Kidney epithelial cell (primary cell): ENCODE data around the gene DUS3L. TPM values are rescaled to one million over a fixed set of nuclear protein-coding genes. Genes with fewer than 3 reads are reported as not detected.
"Not testable (repeated sequence)": the region's sequence is repeated elsewhere in the genome, so short reads cannot be mapped to it uniquely, and the experiment has no call there.

Experiments used
- DNase-seq: peaks from one replicate; pipeline ENCODE4 v3.0.0-alpha.2; 2010; ENCODE audit warnings: low read depth
- H3K27me3 ChIP-seq: 2 replicates; pipeline ENCODE4 v1.6.0; 2011; ENCODE audit warnings: low read length; ENCODE audit not compliant: control insufficient read depth, insufficient read depth
- H3K36me3 ChIP-seq: 2 replicates; pipeline ENCODE4 v1.5.1; 2011; ENCODE audit warnings: low read length; ENCODE audit not compliant: control insufficient read depth, insufficient read depth
- H3K4me3 ChIP-seq: 2 replicates; pipeline ENCODE4 v1.5.1; 2011; ENCODE audit warnings: low read depth, mild to moderate bottlenecking, control low read depth, low read length
- total RNA-seq: library from RNA; depleted of rRNA; stranded (reverse); fragments of >200 nt; gene quantifications from 2 replicates; pipeline ENCODE4 v1.2.3, GENCODE V29; 2015
- TF ChIP-seq, protein P1 (sequence below): IDR thresholded peaks from 2 replicates; pipeline ENCODE4 v1.5.1; 2011; ENCODE audit warnings: mild to moderate bottlenecking, moderate library complexity, low read length, control low read depth, inconsistent platforms; ENCODE audit not compliant: insufficient read depth, poor library complexity, severe bottlenecking

Gene DUS3L
- total RNA-seq, 1 donor from 2014 or later, result 43.4 TPM

DNA sequence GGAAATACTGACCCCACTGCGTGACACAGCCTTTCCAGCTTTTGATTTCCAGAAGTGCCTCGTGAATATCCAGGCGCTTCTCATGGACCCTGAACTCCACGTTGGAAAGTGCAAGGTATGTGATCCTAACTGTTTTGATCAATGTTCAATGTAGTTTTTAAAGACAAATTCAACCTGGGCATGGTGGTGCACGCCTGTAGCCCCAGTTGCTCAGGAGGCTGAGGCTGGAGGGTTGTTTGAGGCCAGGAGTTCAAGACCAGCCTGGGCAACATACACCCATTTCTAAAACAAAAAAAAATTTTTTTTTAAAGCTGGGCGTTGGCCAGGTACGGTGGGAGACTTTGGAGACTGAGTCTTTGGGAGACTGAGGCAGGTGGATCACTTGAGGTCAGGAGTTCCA lies 39.3 kb downstream of the DUS3L start:
- Histone ChIP-seq H3K4me3 (no peak overlapping the region), H3K27me3 (no peaks in the 10 kb centered on the region), H3K36me3 (no peaks in the 10 kb centered on the region)
- TF ChIP-seq, protein P1, sequence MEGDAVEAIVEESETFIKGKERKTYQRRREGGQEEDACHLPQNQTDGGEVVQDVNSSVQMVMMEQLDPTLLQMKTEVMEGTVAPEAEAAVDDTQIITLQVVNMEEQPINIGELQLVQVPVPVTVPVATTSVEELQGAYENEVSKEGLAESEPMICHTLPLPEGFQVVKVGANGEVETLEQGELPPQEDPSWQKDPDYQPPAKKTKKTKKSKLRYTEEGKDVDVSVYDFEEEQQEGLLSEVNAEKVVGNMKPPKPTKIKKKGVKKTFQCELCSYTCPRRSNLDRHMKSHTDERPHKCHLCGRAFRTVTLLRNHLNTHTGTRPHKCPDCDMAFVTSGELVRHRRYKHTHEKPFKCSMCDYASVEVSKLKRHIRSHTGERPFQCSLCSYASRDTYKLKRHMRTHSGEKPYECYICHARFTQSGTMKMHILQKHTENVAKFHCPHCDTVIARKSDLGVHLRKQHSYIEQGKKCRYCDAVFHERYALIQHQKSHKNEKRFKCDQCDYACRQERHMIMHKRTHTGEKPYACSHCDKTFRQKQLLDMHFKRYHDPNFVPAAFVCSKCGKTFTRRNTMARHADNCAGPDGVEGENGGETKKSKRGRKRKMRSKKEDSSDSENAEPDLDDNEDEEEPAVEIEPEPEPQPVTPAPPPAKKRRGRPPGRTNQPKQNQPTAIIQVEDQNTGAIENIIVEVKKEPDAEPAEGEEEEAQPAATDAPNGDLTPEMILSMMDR, result no peak
- DNase-seq, result no peak

DNA sequence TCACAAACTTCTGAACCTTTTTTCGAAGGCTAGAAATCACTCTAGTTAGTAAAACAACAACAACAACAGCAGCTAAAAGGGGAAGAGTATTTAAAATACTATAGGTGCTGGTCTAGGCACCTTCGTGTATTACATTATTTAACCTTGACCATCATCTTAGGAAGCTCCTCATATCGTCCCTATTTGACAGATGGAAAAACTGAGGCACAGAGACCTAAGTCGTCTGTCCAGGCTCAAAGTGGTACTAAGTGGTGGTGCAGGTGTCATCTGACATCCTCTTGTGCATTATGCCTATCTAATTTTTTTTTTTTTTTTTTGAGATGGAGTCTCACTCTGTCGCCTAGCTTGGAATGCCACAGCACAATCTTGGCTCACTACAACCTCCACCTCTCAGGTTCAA lies 41.5 kb downstream of the DUS3L start:
- H3K4me3 ChIP-seq, result no peak overlapping the region
- H3K36me3 ChIP-seq, result no peaks in the 10 kb centered on the region
- no peak for DNase-seq
- TF ChIP-seq, protein P1, result no peak
- H3K27me3 ChIP-seq, result no peaks in the 10 kb centered on the region

DNA sequence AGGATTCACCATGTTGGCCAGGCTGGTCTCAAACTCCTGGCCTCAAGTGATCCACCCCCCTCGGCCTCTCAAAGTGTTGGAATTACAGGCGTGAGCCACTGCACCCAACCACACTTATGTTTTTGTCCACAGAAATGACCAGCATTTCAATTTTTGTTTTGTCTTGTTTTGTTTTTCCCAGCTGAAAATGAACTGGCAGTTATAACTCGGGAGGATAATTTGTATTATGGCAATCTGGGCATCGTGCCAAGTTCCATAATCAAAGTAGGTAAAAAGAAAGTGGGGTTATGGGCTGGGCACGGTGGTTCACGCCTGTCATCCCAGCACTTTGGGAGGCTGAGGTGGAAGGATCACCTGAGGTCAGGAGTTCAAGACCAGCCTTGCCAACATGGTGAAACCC lies 42.0 kb downstream of the DUS3L start:
- not testable (repeated sequence) for DNase-seq, H3K36me3 ChIP-seq, H3K4me3 ChIP-seq, H3K27me3 ChIP-seq

DNA sequence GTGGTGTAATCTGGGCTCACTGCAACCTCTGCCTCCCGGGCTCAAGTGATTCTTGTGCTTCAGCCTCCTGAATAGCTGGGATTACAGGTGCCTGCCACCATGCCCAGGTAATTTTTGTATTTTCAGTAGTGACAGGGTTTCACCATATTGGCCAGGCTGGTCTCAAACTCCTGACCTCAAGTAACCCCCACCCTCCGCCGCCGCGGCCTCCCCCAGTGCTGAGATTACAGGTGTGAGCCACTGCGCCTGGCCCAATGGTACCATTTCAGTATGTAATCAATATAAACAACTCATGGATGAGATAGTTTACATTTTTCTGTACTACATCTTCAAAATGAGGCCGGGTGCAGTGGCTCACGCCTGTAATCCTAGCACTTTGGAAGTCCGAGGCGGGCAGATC lies 46.0 kb downstream of the DUS3L start:
- not testable (repeated sequence) for H3K4me3 ChIP-seq, DNase-seq, H3K36me3 ChIP-seq, H3K27me3 ChIP-seq

DNA sequence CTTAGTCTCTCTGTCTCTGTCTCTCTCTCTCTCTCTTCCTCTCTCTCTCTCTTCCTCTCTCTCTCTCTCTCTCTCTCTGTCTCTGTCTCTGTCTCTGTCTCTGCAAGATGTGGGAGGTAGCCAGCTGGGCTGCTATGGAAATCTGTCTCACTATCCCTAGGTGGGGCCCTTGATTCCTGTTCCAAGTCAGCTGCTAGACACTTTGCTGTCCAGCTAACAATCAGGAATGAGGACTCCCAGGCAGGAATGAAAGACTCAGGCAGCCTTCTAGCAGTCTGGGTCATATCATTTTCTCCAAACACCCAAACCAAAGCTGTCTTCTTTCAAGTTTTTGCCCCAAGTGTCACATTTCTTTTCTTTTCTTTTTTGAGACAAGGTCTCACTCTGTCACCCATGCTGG lies 47.3 kb downstream of the DUS3L start:
- DNase-seq, result no peak
- Histone ChIP-seq H3K36me3 (no peaks in the 10 kb centered on the region), H3K4me3 (no peak overlapping the region), H3K27me3 (no peaks in the 10 kb centered on the region)
- TF ChIP-seq, protein P1, result no peak

DNA sequence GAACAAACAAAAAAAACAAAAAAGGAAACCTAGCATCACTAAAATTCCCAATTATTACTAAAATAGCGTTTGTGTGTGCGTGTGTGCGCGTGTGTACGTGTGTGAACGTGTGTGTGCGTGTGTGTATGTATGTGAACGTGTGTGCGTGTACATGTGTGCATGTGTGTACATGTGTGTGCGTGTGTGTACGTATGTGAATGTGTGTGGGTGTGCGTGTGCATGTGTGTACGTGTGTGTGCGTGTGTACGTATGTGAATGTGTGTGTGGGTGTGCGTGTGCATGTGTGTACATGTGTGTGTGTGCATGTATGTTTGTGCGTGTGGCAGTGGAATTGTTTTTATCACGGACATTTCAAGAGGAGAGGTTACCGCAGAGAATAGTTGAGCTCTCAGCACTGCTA lies 48.9 kb downstream of the DUS3L start:
- Histone ChIP-seq H3K36me3 (no peaks in the 10 kb centered on the region), H3K4me3 (no peak overlapping the region), H3K27me3 (no peaks in the 10 kb centered on the region)
- TF ChIP-seq, protein P1, result no peak
- DNase-seq, result no peak

DNA sequence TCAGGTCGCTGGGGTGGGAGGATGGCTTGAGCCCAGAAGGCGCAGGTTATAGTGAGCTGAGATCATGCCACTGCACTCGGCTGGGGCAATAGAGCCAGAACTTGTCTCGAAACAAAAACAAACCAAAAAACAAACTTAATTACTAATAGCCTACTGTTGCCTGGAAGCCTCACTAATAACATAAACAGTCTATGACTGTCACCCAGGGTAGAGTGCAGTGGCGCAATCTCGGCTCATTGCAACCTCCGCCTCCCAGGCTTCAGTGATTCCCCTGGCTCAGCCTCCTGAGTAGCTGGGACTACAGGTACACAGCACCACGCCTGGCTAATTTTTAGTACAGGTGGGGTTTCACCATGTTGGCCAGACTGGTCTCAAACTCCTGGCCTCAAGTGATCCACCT lies 52.5 kb downstream of the DUS3L start:
- H3K4me3 ChIP-seq, result no peak overlapping the region
- no peaks in the 10 kb centered on the region for H3K36me3 ChIP-seq
- TF ChIP-seq, protein P1, result no peak
- no peaks in the 10 kb centered on the region for H3K27me3 ChIP-seq
- no peak for DNase-seq

Other genes starting within 250 kb of the DUS3L start
- 1.0 and 1.4 TPM in 2 replicates for gene TINCR, start 223.2 kb downstream of the DUS3L start, total RNA-seq
- gene SAFB2, start 168.4 kb downstream of the DUS3L start, total RNA-seq, result 23.8 and 29.0 TPM in 2 replicates
- 40.3 and 45.7 TPM in 2 replicates for gene SAFB, start 168.1 kb downstream of the DUS3L start, total RNA-seq
- 47.0 and 55.4 TPM in 2 replicates for gene MICOS13, start 110.6 kb downstream of the DUS3L start, total RNA-seq
- 7.4 and 11.4 TPM in 2 replicates for gene HSD11B1L, start 110.1 kb downstream of the DUS3L start, total RNA-seq
- 1,562 and 1,717 TPM in 2 replicates for gene RPL36, start 100.9 kb downstream of the DUS3L start, total RNA-seq
- gene LONP1, start 71.0 kb downstream of the DUS3L start, total RNA-seq, result 151 and 173 TPM in 2 replicates
- gene CATSPERD, start 70.5 kb downstream of the DUS3L start, total RNA-seq, result not detected in 2 replicates
- gene PRR22, start 6.4 kb downstream of the DUS3L start, total RNA-seq, result 1.4 and 2.2 TPM in 2 replicates
- 0.14 and 1.0 TPM in 2 replicates for gene NRTN, start 13.9 kb upstream of the DUS3L start, total RNA-seq
- gene FUT6, start 48.5 kb upstream of the DUS3L start, total RNA-seq, result 0.82 and 0.84 TPM in 2 replicates
- gene FUT3, start 60.3 kb upstream of the DUS3L start, total RNA-seq, result 8.8 and 9.1 TPM in 2 replicates
- not detected in 2 replicates for gene FUT5, start 79.4 kb upstream of the DUS3L start, total RNA-seq
- gene NDUFA11, start 112.6 kb upstream of the DUS3L start, total RNA-seq, result 203 and 311 TPM in 2 replicates
- gene VMAC, start 113.7 kb upstream of the DUS3L start, total RNA-seq, result 4.3 and 5.5 TPM in 2 replicates
- gene CAPS, start 123.1 kb upstream of the DUS3L start, total RNA-seq, result 2.3 and 3.4 TPM in 2 replicates
- 70.0 and 76.1 TPM in 2 replicates for gene RANBP3, start 187.0 kb upstream of the DUS3L start, total RNA-seq